Endothelial cell of umbilical vein (primary cell): ENCODE data around the gene LAIR2. TPM values are rescaled to one million over a fixed set of nuclear protein-coding genes. Genes with fewer than 3 reads are reported as not detected.

Experiments
- BruUV-seq: library from RNA; stranded (reverse); fragments of 400-500 nt; replicated peaks from 2 replicates; lab custom pipeline; 2021; lab: Mats Ljungman, UMichigan
- CTCF ChIA-PET: fragments of 300-600, 350-600 bp; sonication (Branson Sonifier 250); formaldehyde crosslinking; loops from one replicate; lab custom pipeline; 2021; ENCODE audit warnings: antibody characterized with exemption, inconsistent platforms; lab: Charles Lee
- POLR2A ChIA-PET: fragments of 300-600, 350-600 bp; sonication (Branson Sonifier 250); formaldehyde crosslinking; loops from one replicate; lab custom pipeline; 2021; ENCODE audit warnings: antibody characterized with exemption, inconsistent platforms; lab: Charles Lee
- DNase-seq: peaks from one replicate; pipeline ENCODE4 v3.0.0-alpha.2; 2011; ENCODE audit warnings: low read depth, low spot score
- FAIRE-seq: peaks from 2 replicates; lab custom pipeline; 2011; peaks lifted over from hg19 to GRCh38; lab: Jason Lieb, UNC
- H2AFZ ChIP-seq: 2 replicates; pipeline ENCODE4 v1.6.0; 2012; ENCODE audit warnings: low read depth, low read length, control low read depth, inconsistent platforms
- H3K27ac ChIP-seq: 2 replicates; pipeline ENCODE4 v1.5.1; 2011; ENCODE audit warnings: low read depth, mild to moderate bottlenecking, control low read depth, low read length, moderate library complexity; ENCODE audit not compliant: insufficient read depth
- H3K27me3 ChIP-seq, 2 experiments: 2 replicates each; pipeline versions ENCODE4 v1.6.0 to v1.6.1; 2011; ENCODE audit warnings: low read length in 2 of 2, mixed read lengths in 1 of 2; ENCODE audit not compliant: control insufficient read depth in 2 of 2, insufficient read depth in 2 of 2
- H3K36me3 ChIP-seq, 2 experiments: 2 replicates in 1 of 2; 3 replicates in 1 of 2; pipeline ENCODE4 v1.5.1; 2011; ENCODE audit warnings: low read length in 2 of 2, mild to moderate bottlenecking in 1 of 2, moderate library complexity in 1 of 2; ENCODE audit not compliant: control insufficient read depth in 2 of 2, insufficient read depth in 2 of 2; ENCODE audit errors: extremely low read depth in 1 of 2
- H3K4me1 ChIP-seq: 3 replicates; pipeline ENCODE4 v1.5.1; 2011; ENCODE audit warnings: mild to moderate bottlenecking, low read length; ENCODE audit not compliant: control insufficient read depth, insufficient read depth; ENCODE audit errors: extremely low read depth
- H3K4me2 ChIP-seq: 2 replicates; pipeline ENCODE4 v1.6.1; 2011; ENCODE audit warnings: low read length, control low read depth, mixed read lengths; ENCODE audit not compliant: insufficient read depth
- H3K4me3 ChIP-seq, 3 experiments: fragments of 200-600 bp in 1 of 3; sonication (generic), shearing (Covaris generic) in 1 of 3; replicated peaks in 1 of 3; 2 replicates each; pipeline ENCODE4 v1.5.1; 2011 to 2016; ENCODE audit warnings: control low read depth in 3 of 3, low read length in 3 of 3, mild to moderate bottlenecking in 2 of 3, inconsistent platforms in 1 of 3, low read depth in 1 of 3, moderate library complexity in 1 of 3; ENCODE audit not compliant: insufficient read depth in 1 of 3
- H3K79me2 ChIP-seq: 2 replicates; pipeline ENCODE4 v1.6.0; 2012; ENCODE audit warnings: low read length, inconsistent platforms; ENCODE audit not compliant: control insufficient read depth, insufficient read depth
- H3K9ac ChIP-seq: replicated peaks from 2 replicates; pipeline ENCODE3; 2011; ENCODE audit warnings: low read length, control low read depth; ENCODE audit not compliant: insufficient read depth; ENCODE audit errors: extremely low read depth
- H3K9me1 ChIP-seq: replicated peaks from 3 replicates; pipeline ENCODE4 v1.6.0; 2011; ENCODE audit warnings: mild to moderate bottlenecking, low read length; ENCODE audit not compliant: control insufficient read depth, insufficient read depth; ENCODE audit errors: extremely low read depth
- H3K9me3 ChIP-seq: replicated peaks from 2 replicates; pipeline ENCODE4 v1.5.1; 2012; ENCODE audit warnings: low read length, inconsistent platforms; ENCODE audit not compliant: control insufficient read depth, insufficient read depth
- H4K20me1 ChIP-seq: replicated peaks from 2 replicates; pipeline ENCODE3; 2011; ENCODE audit warnings: mild to moderate bottlenecking, low read length; ENCODE audit not compliant: control insufficient read depth, insufficient read depth; ENCODE audit errors: extremely low read depth
- EZH2 ChIP-seq: IDR thresholded peaks from 2 replicates; pipeline ENCODE4 v1.6.1; 2012; ENCODE audit warnings: borderline replicate concordance, low read depth, mild to moderate bottlenecking, moderate library complexity, low read length, inconsistent platforms; ENCODE audit not compliant: severe bottlenecking
- FOS ChIP-seq: IDR thresholded peaks from 2 replicates; pipeline ENCODE4 v1.6.1; 2011; ENCODE audit warnings: mild to moderate bottlenecking, low read length, moderate library complexity, borderline replicate concordance; ENCODE audit not compliant: insufficient read depth
- GATA2 ChIP-seq: IDR thresholded peaks from 2 replicates; pipeline ENCODE4 v1.7.0; 2011; ENCODE audit warnings: low read depth, mild to moderate bottlenecking, moderate library complexity, mixed read lengths, low read length; ENCODE audit not compliant: insufficient read length, insufficient read depth
- JUN ChIP-seq: IDR thresholded peaks from 2 replicates; pipeline ENCODE4 v1.6.1; 2011; ENCODE audit warnings: borderline replicate concordance, low read depth; ENCODE audit not compliant: insufficient read length, insufficient read depth
- MYC ChIP-seq: IDR thresholded peaks from one replicate; pipeline ENCODE4 v1.6.1; 2011; ENCODE audit warnings: mild to moderate bottlenecking, low read depth, low read length
- POLR2A ChIP-seq: IDR thresholded peaks from 2 replicates; pipeline ENCODE4 v1.6.1; 2012; ENCODE audit warnings: low read depth, mild to moderate bottlenecking, control low read depth, low read length
- POLR2AphosphoS5 ChIP-seq: IDR thresholded peaks from 2 replicates; pipeline ENCODE4 v1.6.1; 2012; ENCODE audit warnings: low read depth, mild to moderate bottlenecking, control low read depth, low read length, moderate library complexity; ENCODE audit not compliant: insufficient read depth
- dilution Hi-C: fragments of 300-500 bp; cut with MboI; formaldehyde crosslinking; loops from one replicate; pipeline ENCODE4 v1.15.0; 2019; ENCODE audit warnings: low sequenced_read_pairs; ENCODE audit not compliant: extremely low pct_ligation_motif_present
- intact Hi-C: fragments of 100-400 bp; cut with micrococcal nuclease; formaldehyde crosslinking; loops from one replicate; pipeline ENCODE4 v1.10.0; 2022
- polyA plus RNA-seq, 4 experiments: library from polyadenylated mRNA; depleted of rRNA in 3 of 4; stranded (reverse) in 3 of 4; unstranded in 1 of 4; fragments of >200 nt; gene quantifications; 2 replicates each; pipeline versions ENCODE4 v1.2.1 to v1.2.3, GENCODE V29; 2011 to 2012; ENCODE audit warnings: missing spikeins in 1 of 4
- total RNA-seq: library from RNA; stranded (reverse); gene quantifications from 2 replicates; pipeline ENCODE4 v1.2.3, GENCODE V29; 2021
- TF ChIP-seq, protein P1 (sequence below), 2 donors: IDR thresholded peaks; 1 replicate in 1 of 2; 2 replicates in 1 of 2; pipeline ENCODE4 v1.5.1; 2011; ENCODE audit warnings: low read length in 2 of 2, mild to moderate bottlenecking in 2 of 2, moderate library complexity in 2 of 2, control low read depth in 1 of 2, inconsistent platforms in 1 of 2, low read depth in 1 of 2; ENCODE audit not compliant: insufficient read depth in 1 of 2; ENCODE audit errors: extremely low read depth in 1 of 2
- TF ChIP-seq, protein P2 (sequence below): IDR thresholded peaks from 2 replicates; pipeline ENCODE4 v1.6.1; 2011; ENCODE audit not compliant: insufficient read depth, insufficient read length

Gene LAIR2
- total and polyA plus RNA-seq, 2 donors (not counting 3 experiments of a cell fraction or from before 2014, with no cell fraction given), result not detected

GRCh38 chr19:54551950-54552912 is 49.6 kb downstream of the LAIR2 start:
- no peaks in the 10 kb centered on the region for H3K79me2 ChIP-seq
- H3K4me1 ChIP-seq, result no peaks in the 10 kb centered on the region
- H3K9ac ChIP-seq, result no peak overlapping the region
- no peak overlapping the region for H3K4me3 ChIP-seq
- peaks cover 2% of the 10 kb centered on the region for H3K9me3 ChIP-seq
- no TSS peak for BruUV-seq
- no peaks in the 10 kb centered on the region for H3K36me3 ChIP-seq
- dilution Hi-C loops, result no loop called here
- no peak for DNase-seq
- H3K27me3 ChIP-seq, result no peaks in the 10 kb centered on the region
- TF ChIP-seq EZH2 (no peak), POLR2AphosphoS5 (no peak), MYC (no peak), JUN (no peak), FOS (no peak), GATA2 (no peak), POLR2A (no peak)
- TF ChIP-seq, protein P1, sequence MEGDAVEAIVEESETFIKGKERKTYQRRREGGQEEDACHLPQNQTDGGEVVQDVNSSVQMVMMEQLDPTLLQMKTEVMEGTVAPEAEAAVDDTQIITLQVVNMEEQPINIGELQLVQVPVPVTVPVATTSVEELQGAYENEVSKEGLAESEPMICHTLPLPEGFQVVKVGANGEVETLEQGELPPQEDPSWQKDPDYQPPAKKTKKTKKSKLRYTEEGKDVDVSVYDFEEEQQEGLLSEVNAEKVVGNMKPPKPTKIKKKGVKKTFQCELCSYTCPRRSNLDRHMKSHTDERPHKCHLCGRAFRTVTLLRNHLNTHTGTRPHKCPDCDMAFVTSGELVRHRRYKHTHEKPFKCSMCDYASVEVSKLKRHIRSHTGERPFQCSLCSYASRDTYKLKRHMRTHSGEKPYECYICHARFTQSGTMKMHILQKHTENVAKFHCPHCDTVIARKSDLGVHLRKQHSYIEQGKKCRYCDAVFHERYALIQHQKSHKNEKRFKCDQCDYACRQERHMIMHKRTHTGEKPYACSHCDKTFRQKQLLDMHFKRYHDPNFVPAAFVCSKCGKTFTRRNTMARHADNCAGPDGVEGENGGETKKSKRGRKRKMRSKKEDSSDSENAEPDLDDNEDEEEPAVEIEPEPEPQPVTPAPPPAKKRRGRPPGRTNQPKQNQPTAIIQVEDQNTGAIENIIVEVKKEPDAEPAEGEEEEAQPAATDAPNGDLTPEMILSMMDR (IDR thresholded peaks at IDR 0.05; ENCODE audit: extremely low read depth in 1 of 2, insufficient read depth in 1 of 2, low read depth in 1 of 2, low read length in 2 of 2), result no peak
- TF ChIP-seq, protein P2, sequence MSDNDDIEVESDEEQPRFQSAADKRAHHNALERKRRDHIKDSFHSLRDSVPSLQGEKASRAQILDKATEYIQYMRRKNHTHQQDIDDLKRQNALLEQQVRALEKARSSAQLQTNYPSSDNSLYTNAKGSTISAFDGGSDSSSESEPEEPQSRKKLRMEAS, result no peak
- no peaks in the 10 kb centered on the region for H3K9me1 ChIP-seq
- no peak overlapping the region for H3K4me2 ChIP-seq
- H2AFZ ChIP-seq, result no peak overlapping the region
- POLR2A ChIA-PET, result no interaction called here
- H3K27ac ChIP-seq, result no peak overlapping the region
- no peaks in the 10 kb centered on the region for H4K20me1 ChIP-seq
- no peak for FAIRE-seq
- CTCF ChIA-PET, result no interaction called here
- intact Hi-C loops, result no loop called here
